ENCODE results near the gene KRT10.

- TF ChIP-seq EZH2 (IDR thresholded peaks at IDR 0.05; ENCODE audit: low read length) (no peak), CTCF (optimal IDR thresholded peaks at IDR 0.05 in 1 of 3, IDR thresholded peaks at IDR 0.05 in 1 of 3, conservative IDR thresholded peaks at IDR 0.05 in 1 of 3; ENCODE audit: extremely low read depth in 1 of 3, insufficient read depth in 2 of 3, low read length in 3 of 3) (no peak)
These were observed 3.2 kb upstream of the KRT10 start for GRCh38 chr17:40825599-40825998.

All from keratinocyte (primary cell).